Omental fat pad (tissue), 4 donors: ENCODE data around the gene SORCS1. TPM values are rescaled to one million over a fixed set of nuclear protein-coding genes. Genes with fewer than 3 reads are reported as not detected.

Source experiments
- ATAC-seq: fragments of 150-250 bp; one replicate; pipeline ENCODE4 v1.9.1; 2016; ENCODE audit warnings: mild to moderate bottlenecking, moderate library complexity; ENCODE audit not compliant: low FRiP score
- DNase-seq: peaks from one replicate; pipeline ENCODE4 v3.0.0-alpha.2; 2019; ENCODE audit warnings: low spot score
- CTCF ChIP-seq, 3 donors: fragments of 450-650 bp; IDR thresholded peaks; one replicate each; pipeline ENCODE4 v1.5.1; 2016 to 2017; ENCODE audit warnings: antibody characterized with exemption in 3 of 3, mild to moderate bottlenecking in 3 of 3, moderate library complexity in 2 of 3
- total RNA-seq, 4 donors: library from RNA; depleted of rRNA; stranded (reverse); fragments of >200 nt; gene quantifications; one replicate each; pipeline ENCODE4 v1.1.0, GENCODE V29; 2016

Gene SORCS1
- total RNA-seq, 4 donors from 2014 or later, result 0.09 to 1.3 (median 0.37) TPM

- ATAC-seq (no peak), DNase-seq (no peak)
- no peak for TF ChIP-seq CTCF (IDR thresholded peaks at IDR 0.05)
Observed at GRCh38 chr10:106672517-106673175, 491.9 kb downstream of the SORCS1 start.

GRCh38 chr10:106661767-106662140, 502.8 kb downstream of the SORCS1 start:
- DNase-seq (no peak), ATAC-seq (no peak)
- TF ChIP-seq CTCF (IDR thresholded peaks at IDR 0.05), result no peak

- no peak for TF ChIP-seq CTCF (IDR thresholded peaks at IDR 0.05)
- ATAC-seq, result no peak
- no peak for DNase-seq
Observed at GRCh38 chr10:106661133-106661766, 503.3 kb downstream of the SORCS1 start.

GRCh38 chr10:106660550-106660949, 504.0 kb downstream of the SORCS1 start:
- no peak for DNase-seq
- no peak for ATAC-seq
- no peak for TF ChIP-seq CTCF (IDR thresholded peaks at IDR 0.05)

GRCh38 chr10:106655636-106656035, 508.9 kb downstream of the SORCS1 start:
- no peak for TF ChIP-seq CTCF (IDR thresholded peaks at IDR 0.05)
- ATAC-seq (no peak), DNase-seq (no peak)

- ATAC-seq, result no peak
- no peak for TF ChIP-seq CTCF (IDR thresholded peaks at IDR 0.05)
- no peak for DNase-seq
Observed at GRCh38 chr10:106655165-106655564, 509.3 kb downstream of the SORCS1 start.

GRCh38 chr10:106652279-106652678, 512.2 kb downstream of the SORCS1 start:
- DNase-seq, result no peak
- no peak for ATAC-seq
- TF ChIP-seq CTCF (IDR thresholded peaks at IDR 0.05), result no peak
